B cell (primary cell): ENCODE measurements around the gene KRT9. TPM values are rescaled to one million over a fixed set of nuclear protein-coding genes. Genes with fewer than 3 reads are reported as not detected.
"Not testable (repeated sequence)": the region's sequence is repeated elsewhere in the genome, so short reads cannot be mapped to it uniquely, and the experiment has no call there.

Experiments
- ATAC-seq: fragments of 200-7000 bp; cut with Tn5 transposase; one replicate; pipeline ENCODE4 v1.10.0; 2021; ENCODE audit warnings: low read depth, mild to moderate bottlenecking, moderate number of reproducible peaks, moderate library complexity
- CTCF ChIA-PET: fragments of 350-600 bp; sonication (Branson Sonifier 250); formaldehyde crosslinking; loops from one replicate; lab custom pipeline; 2021; ENCODE audit warnings: antibody characterized with exemption, inconsistent platforms; lab: Charles Lee
- POLR2A ChIA-PET: fragments of 350-600 bp; sonication (Branson Sonifier 250); formaldehyde crosslinking; loops from one replicate; lab custom pipeline; 2021; ENCODE audit warnings: antibody characterized with exemption; lab: Charles Lee
- DNase-seq: peaks from one replicate; pipeline ENCODE4 v3.0.0; 2013
- H2AFZ ChIP-seq: 2 replicates; pipeline ENCODE4 v1.6.1; 2012; ENCODE audit warnings: mild to moderate bottlenecking, low read depth, low read length; ENCODE audit not compliant: insufficient read depth, poor library complexity, severe bottlenecking
- H3K27ac ChIP-seq, 2 donors: 1 replicate in 1 of 2; 2 replicates in 1 of 2; pipeline ENCODE4 v1.5.1; 2012 to 2013; ENCODE audit warnings: low read length in 2 of 2, mild to moderate bottlenecking in 2 of 2, moderate library complexity in 1 of 2
- H3K27me3 ChIP-seq, 4 experiments: fragments of 200-600 bp in 1 of 4; sonication (generic) in 1 of 4; replicated peaks in 1 of 4; 1 replicate in 2 of 4; 2 replicates in 2 of 4; pipeline versions ENCODE4 v1.6.1 to v1.7.0; 2013 to 2016; ENCODE audit warnings: low read length in 3 of 4, mild to moderate bottlenecking in 2 of 4, mixed read lengths in 1 of 4, moderate library complexity in 1 of 4; ENCODE audit not compliant: insufficient read depth in 4 of 4, control insufficient read depth in 3 of 4; ENCODE audit errors: control extremely low read depth in 1 of 4
- H3K36me3 ChIP-seq, 2 experiments: replicated peaks in 1 of 2; 1 replicate in 1 of 2; 2 replicates in 1 of 2; pipeline versions ENCODE4 v1.6.1 to v1.7.1; 2013; ENCODE audit warnings: low read length in 1 of 2; ENCODE audit not compliant: insufficient read depth in 2 of 2, control insufficient read depth in 1 of 2; ENCODE audit errors: control extremely low read depth in 1 of 2, extremely low read depth in 1 of 2
- H3K4me1 ChIP-seq, 2 donors: fragments of 200-600 bp in 1 of 2; sonication (generic) in 1 of 2; 1 replicate in 1 of 2; 2 replicates in 1 of 2; pipeline versions ENCODE4 v1.5.1 to v1.6.1; 2013 to 2017; ENCODE audit warnings: low read length in 2 of 2; ENCODE audit not compliant: control insufficient read depth in 2 of 2, insufficient read depth in 2 of 2
- H3K4me2 ChIP-seq: replicated peaks from 2 replicates; pipeline ENCODE3; 2012; ENCODE audit warnings: mild to moderate bottlenecking, low read depth, low read length; ENCODE audit not compliant: poor library complexity, severe bottlenecking
- H3K4me3 ChIP-seq, 5 experiments: fragments of 200-600 bp in 1 of 5; sonication (generic) in 1 of 5; 1 replicate in 3 of 5; 2 replicates in 2 of 5; pipeline versions ENCODE4 v1.5.1 to v1.7.0; 2011 to 2016; ENCODE audit warnings: low read length in 4 of 5, mild to moderate bottlenecking in 4 of 5, low read depth in 2 of 5, control low read depth in 1 of 5, moderate library complexity in 1 of 5; ENCODE audit not compliant: insufficient read depth in 1 of 5; ENCODE audit errors: control extremely low read depth in 1 of 5, extremely low read depth in 1 of 5
- H3K79me2 ChIP-seq: fragments of 200-600 bp; sonication (generic); one replicate; pipeline ENCODE4 v1.6.0; 2016; ENCODE audit warnings: low read length; ENCODE audit not compliant: control insufficient read depth, insufficient read depth
- H3K9ac ChIP-seq: fragments of 200-600 bp; sonication (generic); 2 replicates; pipeline ENCODE4 v1.6.1; 2017; ENCODE audit warnings: mild to moderate bottlenecking, low read length, moderate library complexity
- H3K9me3 ChIP-seq, 3 donors: one replicate each; pipeline versions ENCODE4 v1.6.1 to v1.7.1; 2013; ENCODE audit warnings: low read length in 2 of 3; ENCODE audit not compliant: control insufficient read depth in 2 of 3, insufficient read depth in 1 of 3; ENCODE audit errors: control extremely low read depth in 1 of 3
- H4K20me1 ChIP-seq: 2 replicates; pipeline ENCODE4 v1.6.0; 2012; ENCODE audit warnings: mild to moderate bottlenecking, low read length; ENCODE audit not compliant: insufficient read depth, control insufficient read depth, poor library complexity, severe bottlenecking
- H3K27ac Mint-ChIP-seq: one replicate; pipeline ENCODE4 v1.8.0; 2021; ENCODE audit warnings: mixed read lengths
- H3K27me3 Mint-ChIP-seq: one replicate; pipeline ENCODE4 v1.8.0; 2021; ENCODE audit warnings: mixed read lengths
- H3K4me1 Mint-ChIP-seq: one replicate; pipeline ENCODE4 v1.8.0; 2021; ENCODE audit warnings: mixed read lengths
- H3K4me3 Mint-ChIP-seq: one replicate; pipeline ENCODE4 v1.8.0; 2021; ENCODE audit warnings: mixed read lengths
- H3K9me3 Mint-ChIP-seq: one replicate; pipeline ENCODE4 v1.8.0; 2022; ENCODE audit warnings: mixed read lengths; ENCODE audit not compliant: insufficient read depth
- CTCF ChIP-seq: fragments of 200-600 bp; IDR thresholded peaks from one replicate; pipeline ENCODE4 v1.8.0; 2022; ENCODE audit warnings: antibody characterized with exemption, mild to moderate bottlenecking
- EZH2 ChIP-seq: IDR thresholded peaks from 2 replicates; pipeline ENCODE4 v1.6.1; 2012; ENCODE audit warnings: borderline replicate concordance, low read depth, mild to moderate bottlenecking, moderate library complexity, low read length; ENCODE audit not compliant: insufficient read depth, poor library complexity, severe bottlenecking
- WGBS: methylation state at CpG from one replicate; pipeline ENCODE4 v1.1.5; 2013; ENCODE audit warnings: missing lambda C conversion rate; ENCODE audit not compliant: insufficient coverage; 5-methylcytosine and 5-hydroxymethylcytosine counted together
- intact Hi-C: fragments of 100-400 bp; cut with micrococcal nuclease; formaldehyde crosslinking; loops from one replicate; pipeline ENCODE4 v1.10.0; 2022
- polyA plus RNA-seq: library from polyadenylated mRNA; depleted of rRNA; stranded (reverse); fragments of >200 nt; gene quantifications from 2 replicates; pipeline ENCODE4 v1.2.3, GENCODE V29; 2012
- total RNA-seq, 2 donors: library from RNA; stranded (reverse); fragments of 120-200 nt in 1 of 2; gene quantifications; 1 replicate in 1 of 2; 2 replicates in 1 of 2; pipeline versions ENCODE4 v1.2.3 to v1.2.4, GENCODE V29; 2013 to 2022

Gene KRT9
- total and polyA plus RNA-seq, 2 donors (not counting 1 experiment from before 2014, with no cell fraction given): not detected

DNA sequence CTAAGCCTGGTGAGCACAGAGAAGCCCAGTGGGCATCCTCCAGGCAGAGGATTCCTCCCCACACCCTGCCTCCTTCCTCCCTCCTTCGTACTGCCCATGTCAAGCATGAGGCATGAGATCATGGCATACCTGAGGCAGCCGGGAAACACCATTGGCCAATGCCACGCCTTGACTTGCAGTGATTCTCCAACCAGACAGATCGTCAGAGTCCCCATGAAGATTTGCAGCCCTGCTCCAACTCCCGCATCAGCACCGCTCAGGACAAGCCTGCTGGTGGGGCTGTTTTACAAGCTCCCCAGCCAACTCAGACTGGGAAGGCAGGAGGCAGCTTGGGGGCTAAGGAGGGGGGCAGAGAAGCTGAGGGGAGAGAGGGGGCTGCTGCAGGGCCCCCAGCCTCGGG is 43.6 kb upstream of the KRT9 start:
- POLR2A ChIA-PET: interaction anchor here (0.6 kb wide), 1 partner anchor 1033 kb away, joined by 4 read pairs; no protein-coding TSS in a partner anchor
- DNase-seq: no peak
- no peak overlapping the region for H3K4me3 ChIP-seq
- no peaks in the 10 kb centered on the region for H3K4me1 ChIP-seq
- CTCF ChIA-PET: no interaction called here
- H4K20me1 ChIP-seq: no peaks in the 10 kb centered on the region
- Mint-ChIP-seq H3K9me3 (no peaks in the 10 kb centered on the region), H3K4me1 (no peaks in the 10 kb centered on the region), H3K4me3 (no peak overlapping the region), H3K27me3 (peaks cover 13% of the 10 kb centered on the region), H3K27ac (no peak overlapping the region)
- no peak overlapping the region for H2AFZ ChIP-seq
- 67% methylated on average over 6 of the region's 7 CpGs for WGBS
- TF ChIP-seq EZH2: no peak
- TF ChIP-seq CTCF: no peak
- H3K27me3 ChIP-seq: no peaks in the 10 kb centered on the region
- no peak overlapping the region for H3K4me2 ChIP-seq
- no peak overlapping the region for H3K9ac ChIP-seq
- no peaks in the 10 kb centered on the region for H3K36me3 ChIP-seq
- no peak overlapping the region for H3K27ac ChIP-seq
- H3K9me3 ChIP-seq: no peaks in the 10 kb centered on the region
- H3K79me2 ChIP-seq: no peaks in the 10 kb centered on the region
- ATAC-seq: no peak
- intact Hi-C loops: no loop called here

DNA sequence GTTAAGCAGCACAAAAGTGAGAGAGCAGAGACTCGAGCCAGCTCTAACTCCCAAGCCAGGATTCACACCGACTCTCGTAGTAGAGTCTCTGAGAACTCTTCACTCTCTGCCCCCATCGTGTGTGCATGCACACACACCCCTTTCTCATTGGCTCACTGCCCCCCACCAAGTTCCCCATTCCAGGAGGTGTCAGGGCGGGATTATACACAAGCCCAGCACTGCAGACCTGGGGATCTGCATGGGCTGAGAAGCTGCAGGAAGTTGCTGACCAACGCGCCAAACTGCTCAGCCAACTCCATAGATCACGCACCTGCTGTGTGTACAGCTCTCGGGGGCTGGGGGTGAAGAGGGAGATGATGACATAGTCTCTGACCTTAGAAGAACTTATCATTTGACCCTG is 42.9 kb upstream of the KRT9 start:
- H3K79me2 ChIP-seq, DNase-seq, H3K4me1 Mint-ChIP-seq, H4K20me1 ChIP-seq, H3K9me3 ChIP-seq, H3K4me1 ChIP-seq, H3K27me3 Mint-ChIP-seq, CTCF ChIA-PET, H3K27me3 ChIP-seq, ATAC-seq, H3K4me3 ChIP-seq, H3K36me3 ChIP-seq, intact Hi-C loops, H2AFZ ChIP-seq, H3K9ac ChIP-seq, POLR2A ChIA-PET, H3K4me2 ChIP-seq, H3K9me3 Mint-ChIP-seq, H3K4me3 Mint-ChIP-seq, H3K27ac Mint-ChIP-seq, H3K27ac ChIP-seq: not testable (repeated sequence)
- 62% methylated on average over 7 of the region's 9 CpGs for WGBS
